HEK293 (cell line): Measurements from ENCODE around the gene BNIPL.

Experiments used
- AEBP2 ChIP-seq: fragments of 450-650 bp; formaldehyde crosslinking; IDR thresholded peaks from 2 replicates; pipeline ENCODE4 v1.5.1; 2016; ENCODE audit warnings: missing biosample characterization, missing genetic modification characterization, borderline replicate concordance
- BCL11A ChIP-seq: fragments of 450-650 bp; formaldehyde crosslinking; IDR thresholded peaks from 2 replicates; pipeline ENCODE4 v1.5.1; 2016; ENCODE audit warnings: low read depth, missing biosample characterization, missing genetic modification characterization
- FEZF1 ChIP-seq: fragments of 450-650 bp; formaldehyde crosslinking; IDR thresholded peaks from 2 replicates; pipeline ENCODE4 v1.5.1; 2016; ENCODE audit warnings: missing biosample characterization, missing genetic modification characterization
- INSM2 ChIP-seq: fragments of 450-650 bp; formaldehyde crosslinking; IDR thresholded peaks from 2 replicates; pipeline ENCODE4 v1.5.1; 2016; ENCODE audit warnings: missing biosample characterization, missing genetic modification characterization
- MEIS1 ChIP-seq: sonication (generic); formaldehyde crosslinking; IDR thresholded peaks from 2 replicates; pipeline ENCODE4 v1.8.1; 2022; ENCODE audit warnings: missing genetic modification reagents, mild to moderate bottlenecking, borderline replicate concordance
- WT1 ChIP-seq: fragments of 450-650 bp; formaldehyde crosslinking; IDR thresholded peaks from 2 replicates; pipeline ENCODE4 v1.5.1; 2016; ENCODE audit warnings: missing biosample characterization, missing genetic modification characterization
- ZBTB7A ChIP-seq: fragments of 450-650 bp; formaldehyde crosslinking; IDR thresholded peaks from 2 replicates; pipeline ENCODE4 v1.5.1; 2016; ENCODE audit warnings: low read depth, missing biosample characterization, missing genetic modification characterization
- ZNF114 ChIP-seq: fragments of 450-650 bp; formaldehyde crosslinking; IDR thresholded peaks from 2 replicates; pipeline ENCODE4 v1.5.0; 2017; ENCODE audit warnings: missing biosample characterization, missing genetic modification characterization
- ZNF175 ChIP-seq: fragments of 450-650 bp; formaldehyde crosslinking; IDR thresholded peaks from 2 replicates; pipeline ENCODE4 v1.5.1; 2016; ENCODE audit warnings: missing biosample characterization, missing genetic modification characterization
- ZNF184 ChIP-seq: fragments of 450-650 bp; IDR thresholded peaks from 2 replicates; pipeline ENCODE4 v1.5.1; 2018; ENCODE audit warnings: missing biosample characterization, mild to moderate bottlenecking, missing genetic modification characterization
- ZNF24 ChIP-seq: fragments of 450-650 bp; formaldehyde crosslinking; IDR thresholded peaks from 2 replicates; pipeline ENCODE4 v1.5.1; 2016; ENCODE audit warnings: missing biosample characterization, missing genetic modification characterization
- ZNF248 ChIP-seq: fragments of 450-650 bp; formaldehyde crosslinking; IDR thresholded peaks from 2 replicates; pipeline ENCODE4 v1.5.1; 2017; ENCODE audit warnings: missing biosample characterization, missing genetic modification characterization
- ZNF266 ChIP-seq: fragments of 450-650 bp; formaldehyde crosslinking; IDR thresholded peaks from 2 replicates; pipeline ENCODE4 v1.5.1; 2016; ENCODE audit warnings: missing biosample characterization, missing genetic modification characterization, low read depth
- ZNF311 ChIP-seq: fragments of 450-650 bp; formaldehyde crosslinking; IDR thresholded peaks from 2 replicates; pipeline ENCODE4 v1.5.1; 2017; ENCODE audit warnings: missing biosample characterization, missing genetic modification characterization, borderline replicate concordance
- ZNF366 ChIP-seq: fragments of 450-650 bp; formaldehyde crosslinking; conservative IDR thresholded peaks from 2 replicates; pipeline ENCODE4 v1.5.1; 2016; ENCODE audit warnings: missing biosample characterization, missing genetic modification characterization
- ZNF391 ChIP-seq: fragments of 450-650 bp; formaldehyde crosslinking; IDR thresholded peaks from 2 replicates; pipeline ENCODE4 v1.5.1; 2016; ENCODE audit warnings: low read depth, missing biosample characterization, missing genetic modification characterization, borderline replicate concordance
- ZNF426 ChIP-seq: fragments of 450-650 bp; formaldehyde crosslinking; IDR thresholded peaks from 2 replicates; pipeline ENCODE4 v1.5.1; 2017; ENCODE audit warnings: missing biosample characterization, missing genetic modification characterization, mild to moderate bottlenecking, inconsistent platforms, moderate library complexity
- ZNF473 ChIP-seq: fragments of 450-650 bp; formaldehyde crosslinking; IDR thresholded peaks from 2 replicates; pipeline ENCODE4 v1.5.1; 2017; ENCODE audit warnings: missing biosample characterization, missing genetic modification characterization
- ZNF514 ChIP-seq: fragments of 450-650 bp; formaldehyde crosslinking; IDR thresholded peaks from 2 replicates; pipeline ENCODE4 v1.5.1; 2016; ENCODE audit warnings: missing biosample characterization, missing genetic modification characterization
- ZNF529 ChIP-seq: fragments of 450-650 bp; formaldehyde crosslinking; IDR thresholded peaks from 2 replicates; pipeline ENCODE4 v1.5.1; 2017; ENCODE audit warnings: missing genetic modification characterization, missing biosample characterization; ENCODE audit not compliant: insufficient replicate concordance
- ZNF624 ChIP-seq: fragments of 450-650 bp; formaldehyde crosslinking; IDR thresholded peaks from 2 replicates; pipeline ENCODE4 v1.5.1; 2017; ENCODE audit warnings: missing biosample characterization, missing genetic modification characterization
- ZNF776 ChIP-seq: fragments of 450-650 bp; formaldehyde crosslinking; IDR thresholded peaks from 2 replicates; pipeline ENCODE4 v1.5.0; 2017; ENCODE audit warnings: missing biosample characterization, missing genetic modification characterization, borderline replicate concordance
- ZNF785 ChIP-seq: fragments of 450-650 bp; formaldehyde crosslinking; IDR thresholded peaks from 2 replicates; pipeline ENCODE4 v1.5.1; 2016; ENCODE audit warnings: missing biosample characterization, missing genetic modification characterization
- ZNF792 ChIP-seq: fragments of 450-650 bp; formaldehyde crosslinking; IDR thresholded peaks from 2 replicates; pipeline ENCODE4 v1.5.1; 2016; ENCODE audit warnings: missing biosample characterization, missing genetic modification characterization
- ZSCAN23 ChIP-seq: fragments of 450-650 bp; formaldehyde crosslinking; IDR thresholded peaks from 2 replicates; pipeline ENCODE4 v1.5.1; 2016; ENCODE audit warnings: missing biosample characterization, missing genetic modification characterization
- ZSCAN5A ChIP-seq: fragments of 450-650 bp; formaldehyde crosslinking; IDR thresholded peaks from 2 replicates; pipeline ENCODE4 v1.5.1; 2016; ENCODE audit warnings: missing biosample characterization, missing genetic modification characterization
- TF ChIP-seq, protein P1 (sequence below): fragments of 450-650 bp; formaldehyde crosslinking; IDR thresholded peaks from 2 replicates; pipeline ENCODE4 v1.5.1; 2016; ENCODE audit warnings: missing biosample characterization, missing genetic modification characterization
- TF ChIP-seq, protein P2 (sequence below): fragments of 450-650 bp; formaldehyde crosslinking; IDR thresholded peaks from 2 replicates; pipeline ENCODE4 v1.5.1; 2016; ENCODE audit warnings: missing biosample characterization, missing genetic modification characterization
- TF ChIP-seq, protein P3 (sequence below): sonication (generic); formaldehyde crosslinking; IDR thresholded peaks from 2 replicates; pipeline ENCODE4 v1.8.1; 2022; ENCODE audit warnings: mild to moderate bottlenecking, moderate library complexity, missing genetic modification reagents
- TF ChIP-seq, protein P4 (sequence below): fragments of 450-650 bp; formaldehyde crosslinking; IDR thresholded peaks from 2 replicates; pipeline ENCODE4 v1.5.1; 2016; ENCODE audit warnings: missing biosample characterization, missing genetic modification characterization

The BNIPL gene

DNA sequence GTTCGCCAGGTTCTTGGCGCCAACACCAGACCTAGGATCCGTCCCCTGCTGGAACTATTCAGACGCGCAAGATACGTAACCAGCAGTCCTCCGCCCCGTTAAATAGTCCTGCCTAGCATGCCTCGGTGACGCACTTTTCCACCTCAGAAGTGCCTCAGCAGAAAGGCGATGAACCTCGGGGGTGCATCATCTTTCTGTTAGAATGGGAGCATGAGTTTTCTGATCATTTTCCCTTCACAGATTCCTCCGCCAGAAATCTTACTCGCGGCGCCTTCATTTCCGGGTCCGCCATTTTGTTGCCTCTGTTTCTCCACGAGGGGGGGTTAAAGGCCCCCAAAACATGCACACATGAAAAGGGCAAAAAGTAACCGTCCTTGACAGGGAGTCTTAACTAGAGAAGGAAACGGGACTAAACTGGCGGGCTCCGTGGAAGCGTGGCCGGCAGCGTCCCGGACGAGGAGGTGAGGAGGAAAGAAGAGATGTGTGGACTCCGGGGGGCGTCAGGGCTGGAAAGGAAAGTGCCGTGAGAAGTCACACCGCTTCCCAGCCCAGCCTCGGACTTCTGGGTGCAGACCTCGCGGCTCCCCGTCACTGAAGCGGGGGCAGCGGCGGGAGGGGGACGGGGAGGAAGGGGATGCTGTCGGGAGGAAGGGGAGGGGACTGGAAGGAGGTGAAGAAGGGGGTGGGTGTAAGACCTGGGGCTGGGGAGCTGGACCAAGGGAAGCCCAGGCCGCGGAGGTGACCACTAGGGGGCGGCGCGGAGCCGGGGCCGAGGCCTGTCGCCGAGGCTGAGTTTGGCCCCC, 34.3 kb downstream of the BNIPL start, which contains the start of gene GABPB2 (continued):
- TF ChIP-seq, protein P1, sequence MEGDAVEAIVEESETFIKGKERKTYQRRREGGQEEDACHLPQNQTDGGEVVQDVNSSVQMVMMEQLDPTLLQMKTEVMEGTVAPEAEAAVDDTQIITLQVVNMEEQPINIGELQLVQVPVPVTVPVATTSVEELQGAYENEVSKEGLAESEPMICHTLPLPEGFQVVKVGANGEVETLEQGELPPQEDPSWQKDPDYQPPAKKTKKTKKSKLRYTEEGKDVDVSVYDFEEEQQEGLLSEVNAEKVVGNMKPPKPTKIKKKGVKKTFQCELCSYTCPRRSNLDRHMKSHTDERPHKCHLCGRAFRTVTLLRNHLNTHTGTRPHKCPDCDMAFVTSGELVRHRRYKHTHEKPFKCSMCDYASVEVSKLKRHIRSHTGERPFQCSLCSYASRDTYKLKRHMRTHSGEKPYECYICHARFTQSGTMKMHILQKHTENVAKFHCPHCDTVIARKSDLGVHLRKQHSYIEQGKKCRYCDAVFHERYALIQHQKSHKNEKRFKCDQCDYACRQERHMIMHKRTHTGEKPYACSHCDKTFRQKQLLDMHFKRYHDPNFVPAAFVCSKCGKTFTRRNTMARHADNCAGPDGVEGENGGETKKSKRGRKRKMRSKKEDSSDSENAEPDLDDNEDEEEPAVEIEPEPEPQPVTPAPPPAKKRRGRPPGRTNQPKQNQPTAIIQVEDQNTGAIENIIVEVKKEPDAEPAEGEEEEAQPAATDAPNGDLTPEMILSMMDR (tag by site-specific recombination): peak; percentile 85
- TF ChIP-seq ZNF184 (tag by site-specific recombination) (peak; percentile 91), ZNF175 (tag by site-specific recombination) (no peak), ZNF514 (no peak), ZNF391 (tag by site-specific recombination) (peak; percentile 99), ZBTB7A (peak; percentile 91), ZNF776 (tag by site-specific recombination) (no peak), ZNF792 (tag by site-specific recombination) (peak; percentile 22; the same call in 1 of the 2 replicates), ZSCAN23 (peak; percentile 99), ZNF785 (tag by site-specific recombination) (no peak), BCL11A (tag by site-specific recombination) (peak; percentile 91), ZNF248 (tag by site-specific recombination) (no peak), ZNF24 (tag by site-specific recombination) (peak; percentile 98), ZNF624 (tag by site-specific recombination) (peak; percentile 84; the same call in 1 of the 2 replicates), WT1 (tag by site-specific recombination) (peak; percentile 72), ZNF473 (tag by site-specific recombination) (no peak), ZNF529 (tag by site-specific recombination) (no peak), FEZF1 (tag by site-specific recombination) (peak; percentile 6; the same call in 1 of the 2 replicates), ZNF366 (peak; percentile 93), ZNF266 (tag by site-specific recombination) (0 out of 2 replicates have a peak, but pooled peaks have one; percentile 45), ZSCAN5A (tag by site-specific recombination) (peak; percentile 96), MEIS1 (CRISPR knock-in tag) (no peak), ZNF311 (no peak), ZNF114 (tag by site-specific recombination) (no peak), INSM2 (tag by site-specific recombination) (peak; percentile 96), ZNF426 (tag by site-specific recombination) (no peak), AEBP2 (tag by site-specific recombination) (0 out of 2 replicates have a peak, but pooled peaks have one; percentile 70)
- TF ChIP-seq, protein P2, sequence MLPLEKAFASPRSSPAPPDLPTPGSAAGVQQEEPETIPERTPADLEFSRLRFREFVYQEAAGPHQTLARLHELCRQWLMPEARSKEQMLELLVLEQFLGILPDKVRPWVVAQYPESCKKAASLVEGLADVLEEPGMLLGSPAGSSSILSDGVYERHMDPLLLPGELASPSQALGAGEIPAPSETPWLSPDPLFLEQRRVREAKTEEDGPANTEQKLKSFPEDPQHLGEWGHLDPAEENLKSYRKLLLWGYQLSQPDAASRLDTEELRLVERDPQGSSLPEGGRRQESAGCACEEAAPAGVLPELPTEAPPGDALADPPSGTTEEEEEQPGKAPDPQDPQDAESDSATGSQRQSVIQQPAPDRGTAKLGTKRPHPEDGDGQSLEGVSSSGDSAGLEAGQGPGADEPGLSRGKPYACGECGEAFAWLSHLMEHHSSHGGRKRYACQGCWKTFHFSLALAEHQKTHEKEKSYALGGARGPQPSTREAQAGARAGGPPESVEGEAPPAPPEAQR: peak; percentile 97
- TF ChIP-seq, protein P3, sequence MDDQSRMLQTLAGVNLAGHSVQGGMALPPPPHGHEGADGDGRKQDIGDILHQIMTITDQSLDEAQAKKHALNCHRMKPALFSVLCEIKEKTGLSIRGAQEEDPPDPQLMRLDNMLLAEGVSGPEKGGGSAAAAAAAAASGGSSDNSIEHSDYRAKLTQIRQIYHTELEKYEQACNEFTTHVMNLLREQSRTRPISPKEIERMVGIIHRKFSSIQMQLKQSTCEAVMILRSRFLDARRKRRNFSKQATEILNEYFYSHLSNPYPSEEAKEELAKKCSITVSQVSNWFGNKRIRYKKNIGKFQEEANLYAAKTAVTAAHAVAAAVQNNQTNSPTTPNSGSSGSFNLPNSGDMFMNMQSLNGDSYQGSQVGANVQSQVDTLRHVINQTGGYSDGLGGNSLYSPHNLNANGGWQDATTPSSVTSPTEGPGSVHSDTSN (CRISPR knock-in tag): no peak
- TF ChIP-seq, protein P4, sequence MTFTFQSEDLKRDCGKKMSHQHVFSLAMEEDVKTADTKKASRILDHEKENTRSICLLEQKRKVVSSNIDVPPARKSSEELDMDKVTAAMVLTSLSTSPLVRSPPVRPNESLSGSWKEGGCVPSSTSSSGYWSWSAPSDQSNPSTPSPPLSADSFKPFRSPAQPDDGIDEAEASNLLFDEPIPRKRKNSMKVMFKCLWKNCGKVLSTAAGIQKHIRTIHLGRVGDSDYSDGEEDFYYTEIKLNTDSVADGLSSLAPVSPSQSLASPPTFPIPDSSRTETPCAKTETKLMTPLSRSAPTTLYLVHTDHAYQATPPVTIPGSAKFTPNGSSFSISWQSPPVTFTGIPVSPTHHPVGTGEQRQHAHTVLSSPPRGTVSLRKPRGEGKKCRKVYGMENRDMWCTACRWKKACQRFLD (tag by site-specific recombination): no peak
